HUES48 (cell line): ENCODE results near the gene EIF2B4.

Experiments used
- H3K27ac ChIP-seq: one replicate; pipeline ENCODE4 v1.7.0; 2013; ENCODE audit warnings: low read depth, low read length, inconsistent platforms
- H3K27me3 ChIP-seq: 2 replicates; pipeline ENCODE4 v1.6.1; 2013; ENCODE audit warnings: mild to moderate bottlenecking, low read length; ENCODE audit not compliant: control insufficient read depth, insufficient read depth
- H3K36me3 ChIP-seq: 2 replicates; pipeline ENCODE4 v1.6.1; 2013; ENCODE audit warnings: low read length; ENCODE audit not compliant: control insufficient read depth, insufficient read depth
- H3K4me1 ChIP-seq: 2 replicates; pipeline ENCODE4 v1.6.1; 2013; ENCODE audit warnings: mild to moderate bottlenecking, low read length; ENCODE audit not compliant: control insufficient read depth, insufficient read depth
- H3K4me3 ChIP-seq: 2 replicates; pipeline ENCODE4 v1.5.1; 2013; ENCODE audit warnings: mild to moderate bottlenecking, low read depth, low read length
- H3K9ac ChIP-seq: 2 replicates; pipeline ENCODE4 v1.6.1; 2013; ENCODE audit warnings: mild to moderate bottlenecking, low read depth, low read length, moderate library complexity
- H3K9me3 ChIP-seq: 2 replicates; pipeline ENCODE4 v1.6.1; 2013; ENCODE audit warnings: low read length; ENCODE audit not compliant: control insufficient read depth, insufficient read depth

The EIF2B4 gene

GRCh38 chr2:27390822-27391679 lies 20.9 kb upstream of the EIF2B4 start:
- Histone ChIP-seq H3K36me3 (peaks cover 20% of the 10 kb centered on the region), H3K4me1 (no peaks in the 10 kb centered on the region), H3K4me3 (no peak overlapping the region), H3K27me3 (no peaks in the 10 kb centered on the region), H3K9me3 (no peaks in the 10 kb centered on the region), H3K9ac (no peak overlapping the region), H3K27ac (no peak overlapping the region)

- Histone ChIP-seq H3K9ac (peak overlapping the region; percentile 80; the same call in 1 of the 2 replicates), H3K36me3 (peaks cover 77% of the 10 kb centered on the region), H3K27ac (peak overlapping the region; percentile 97)
Measured at GRCh38 chr2:27381577-27382181, 11.5 kb upstream of the EIF2B4 start.

GRCh38 chr2:27380626-27381545 lies 10.7 kb upstream of the EIF2B4 start, which contains the start of gene ZNF513:
TSS of gene ZNF513 (minus strand) at chr2:27380734. CDS start at chr2:27380526, 208 bp downstream.
- no peaks in the 10 kb centered on the region for H3K9me3 ChIP-seq
- peaks cover 12% of the 10 kb centered on the region for H3K4me1 ChIP-seq
- H3K27me3 ChIP-seq = no peaks in the 10 kb centered on the region
- peak within 1 kb of the TSS; percentile 93 for H3K4me3 ChIP-seq
- H3K9ac ChIP-seq = peak within 1 kb of the TSS; percentile 87
- H3K27ac ChIP-seq = peak within 1 kb of the TSS; percentile 97
- H3K36me3 ChIP-seq = peaks cover 77% of the 10 kb centered on the region

More at GRCh38 chr2:27381577-27382181, 11.5 kb upstream of the EIF2B4 start:
- no peaks in the 10 kb centered on the region for H3K27me3 ChIP-seq
- no peaks in the 10 kb centered on the region for H3K9me3 ChIP-seq
- H3K4me1 ChIP-seq = peaks cover 12% of the 10 kb centered on the region
- H3K4me3 ChIP-seq = no peak overlapping the region

GRCh38 chr2:27379836-27380625 lies 9.9 kb upstream of the EIF2B4 start:
- H3K9ac ChIP-seq = peak overlapping the region; percentile 87
- H3K27me3 ChIP-seq = no peaks in the 10 kb centered on the region
- peaks cover 77% of the 10 kb centered on the region for H3K36me3 ChIP-seq
- no peaks in the 10 kb centered on the region for H3K9me3 ChIP-seq
- peak overlapping the region; percentile 97 for H3K27ac ChIP-seq
- H3K4me3 ChIP-seq = peak overlapping the region; percentile 93
- H3K4me1 ChIP-seq = peaks cover 12% of the 10 kb centered on the region

GRCh38 chr2:27379383-27379835 lies 9.3 kb upstream of the EIF2B4 start:
- Histone ChIP-seq H3K27ac (peak overlapping the region; percentile 97), H3K4me1 (peaks cover 12% of the 10 kb centered on the region), H3K36me3 (peaks cover 77% of the 10 kb centered on the region), H3K9me3 (no peaks in the 10 kb centered on the region), H3K9ac (peak overlapping the region; percentile 87), H3K27me3 (no peaks in the 10 kb centered on the region), H3K4me3 (peak overlapping the region; percentile 93)

GRCh38 chr2:27378809-27379290 lies 8.7 kb upstream of the EIF2B4 start:
- Histone ChIP-seq H3K9ac (no peak overlapping the region), H3K4me3 (peak overlapping the region; percentile 93; the same call in 1 of the 2 replicates), H3K27me3 (no peaks in the 10 kb centered on the region), H3K36me3 (peaks cover 76% of the 10 kb centered on the region), H3K27ac (peak overlapping the region; percentile 97), H3K4me1 (peaks cover 12% of the 10 kb centered on the region), H3K9me3 (no peaks in the 10 kb centered on the region)

GRCh38 chr2:27378096-27378808 lies 8.1 kb upstream of the EIF2B4 start:
- no peaks in the 10 kb centered on the region for H3K27me3 ChIP-seq
- no peak overlapping the region for H3K9ac ChIP-seq
- no peaks in the 10 kb centered on the region for H3K9me3 ChIP-seq
- peak overlapping the region; percentile 97 for H3K27ac ChIP-seq
- H3K4me3 ChIP-seq = no peak overlapping the region
- H3K4me1 ChIP-seq = peaks cover 12% of the 10 kb centered on the region
- H3K36me3 ChIP-seq = peaks cover 75% of the 10 kb centered on the region

- Histone ChIP-seq H3K9ac (no peak overlapping the region), H3K27ac (no peak overlapping the region), H3K4me1 (peaks cover 12% of the 10 kb centered on the region), H3K27me3 (no peaks in the 10 kb centered on the region), H3K4me3 (no peak overlapping the region), H3K36me3 (peaks cover 77% of the 10 kb centered on the region), H3K9me3 (no peaks in the 10 kb centered on the region)
Measured at GRCh38 chr2:27377618-27378095, 7.5 kb upstream of the EIF2B4 start.

GRCh38 chr2:27376866-27377617 lies 6.9 kb upstream of the EIF2B4 start:
- Histone ChIP-seq H3K9ac (no peak overlapping the region), H3K4me1 (peaks cover 12% of the 10 kb centered on the region), H3K27me3 (no peaks in the 10 kb centered on the region), H3K4me3 (no peak overlapping the region), H3K36me3 (peaks cover 76% of the 10 kb centered on the region), H3K27ac (no peak overlapping the region), H3K9me3 (no peaks in the 10 kb centered on the region)
